Ishikawa (cell line): Measurements from ENCODE around the gene TASP1.

Experiments used
- CEBPB ChIP-seq: IDR thresholded peaks from 2 replicates; pipeline ENCODE4 v1.6.1; 2012
- CREB1 ChIP-seq: IDR thresholded peaks from 2 replicates; pipeline ENCODE4 v1.6.1; 2012; ENCODE audit warnings: low read depth
- EGR1 ChIP-seq: IDR thresholded peaks from 2 replicates; pipeline ENCODE4 v1.6.1; 2012
- EP300 ChIP-seq: IDR thresholded peaks from 2 replicates; pipeline ENCODE4 v1.6.1; 2012; ENCODE audit warnings: borderline replicate concordance
- FOXM1 ChIP-seq: IDR thresholded peaks from 2 replicates; pipeline ENCODE4 v1.6.1; 2012; ENCODE audit warnings: low read depth, borderline replicate concordance
- MAX ChIP-seq: IDR thresholded peaks from 2 replicates; pipeline ENCODE4 v1.6.1; 2012
- NFIC ChIP-seq: IDR thresholded peaks from 2 replicates; pipeline ENCODE4 v1.6.1; 2012
- RAD21 ChIP-seq: IDR thresholded peaks from 2 replicates; pipeline ENCODE4 v1.6.1; 2012; ENCODE audit warnings: low read depth
- REST ChIP-seq: IDR thresholded peaks from 2 replicates; pipeline ENCODE4 v1.6.1; 2012; ENCODE audit warnings: low read depth, mild to moderate bottlenecking
- TAF1 ChIP-seq: IDR thresholded peaks from 2 replicates; pipeline ENCODE4 v1.6.1; 2012; ENCODE audit warnings: low read depth, mild to moderate bottlenecking
- TCF12 ChIP-seq: IDR thresholded peaks from 2 replicates; pipeline ENCODE4 v1.6.1; 2012; ENCODE audit warnings: low read depth
- TEAD4 ChIP-seq: IDR thresholded peaks from 2 replicates; pipeline ENCODE4 v1.6.1; 2012
- USF1 ChIP-seq: IDR thresholded peaks from 2 replicates; pipeline ENCODE4 v1.6.1; 2012
- YY1 ChIP-seq: IDR thresholded peaks from 2 replicates; pipeline ENCODE4 v1.6.1; 2012; ENCODE audit warnings: low read depth
- ZBTB7A ChIP-seq: IDR thresholded peaks from 2 replicates; pipeline ENCODE4 v1.6.1; 2012; ENCODE audit warnings: low read depth

TASP1 gene

GRCh38 chr20:13639150-13639497 is 392 bp upstream of the TASP1 start:
- TF ChIP-seq EP300 (no peak), CEBPB (no peak)

- TF ChIP-seq CREB1 = no peak
- TF ChIP-seq EP300 = no peak
- TF ChIP-seq YY1 = no peak
These were observed 603 bp downstream of the TASP1 start for GRCh38 chr20:13638162-13638495.

GRCh38 chr20:13632431-13632830 is 6.3 kb downstream of the TASP1 start:
- TF ChIP-seq MAX = no peak

GRCh38 chr20:13626724-13627123 is 12.0 kb downstream of the TASP1 start:
- TF ChIP-seq TAF1 (no peak), YY1 (no peak), TCF12 (no peak), REST (no peak), FOXM1 (no peak), TEAD4 (no peak), EP300 (no peak), USF1 (no peak), NFIC (no peak), CREB1 (no peak)

- no peak for TF ChIP-seq CREB1
These were observed 13.3 kb downstream of the TASP1 start for GRCh38 chr20:13625304-13625979.

GRCh38 chr20:13613917-13614316 is 24.8 kb downstream of the TASP1 start:
- TF ChIP-seq RAD21 = no peak
- no peak for TF ChIP-seq MAX
- no peak for TF ChIP-seq CREB1
- no peak for TF ChIP-seq EGR1
- no peak for TF ChIP-seq YY1
- no peak for TF ChIP-seq CEBPB
- TF ChIP-seq USF1 = no peak
- TF ChIP-seq ZBTB7A = no peak
- TF ChIP-seq TEAD4 = no peak
- TF ChIP-seq EP300 = no peak
- no peak for TF ChIP-seq REST
- no peak for TF ChIP-seq FOXM1
- TF ChIP-seq TAF1 = no peak
- TF ChIP-seq NFIC = no peak
- TF ChIP-seq TCF12 = no peak

GRCh38 chr20:13611611-13612125 is 27.1 kb downstream of the TASP1 start:
- TF ChIP-seq TEAD4 (no peak), USF1 (no peak), TAF1 (no peak), CEBPB (no peak), RAD21 (no peak), NFIC (no peak), ZBTB7A (no peak), EGR1 (no peak), MAX (no peak), EP300 (no peak), TCF12 (no peak), FOXM1 (no peak), CREB1 (no peak), REST (no peak), YY1 (no peak)
